ENCODE measurements around the gene MS4A6A. TPM values are rescaled to one million over a fixed set of nuclear protein-coding genes. Genes with fewer than 3 reads are reported as not detected.

MS4A6A gene
- total RNA-seq, 2 donors from 2014 or later, result 5.9 to 24.9 TPM

- 74 to 83% methylated on average over 3 of the region's 3 CpGs for WGBS, 2 donors
- H3K9me3 ChIP-seq, result no peaks in the 10 kb centered on the region
- H3K4me1 ChIP-seq, result no peaks in the 10 kb centered on the region
- no peak for TF ChIP-seq POLR2A (IDR thresholded peaks at IDR 0.05)
- no peak for TF ChIP-seq CTCF (IDR thresholded peaks at IDR 0.05)
- H3K27ac ChIP-seq, result no peak overlapping the region
- H3K36me3 ChIP-seq (replicated peaks in 1 of 2; ENCODE audit: insufficient read depth in 1 of 2, low read depth in 2 of 2), result no peaks in the 10 kb centered on the region
- no peak for DNase-seq
- intact Hi-C loops (cut with DNase I), result no loop called here
- ATAC-seq, result no peak
- no peak overlapping the region for H3K4me3 ChIP-seq
- H3K27me3 ChIP-seq, result no peaks in the 10 kb centered on the region
These were observed 38.3 kb upstream of the MS4A6A start for GRCh38 chr11:60221181-60221580.

GRCh38 chr11:60214386-60214785 is 31.5 kb upstream of the MS4A6A start:
- intact Hi-C loops (cut with DNase I), result no loop called here

GRCh38 chr11:60211206-60211605 is 28.3 kb upstream of the MS4A6A start:
- H3K36me3 ChIP-seq (replicated peaks in 1 of 2; ENCODE audit: insufficient read depth in 1 of 2, low read depth in 2 of 2), result no peaks in the 10 kb centered on the region
- intact Hi-C loops (cut with DNase I), result no loop called here
- no peaks in the 10 kb centered on the region for H3K27me3 ChIP-seq
- TF ChIP-seq CTCF (IDR thresholded peaks at IDR 0.05) (no peak), POLR2A (IDR thresholded peaks at IDR 0.05) (no peak)
- ATAC-seq (no peak), DNase-seq (no peak)
- H3K4me3 ChIP-seq, result no peak overlapping the region
- H3K9me3 ChIP-seq, result no peaks in the 10 kb centered on the region
- H3K27ac ChIP-seq, result no peak overlapping the region
- H3K4me1 ChIP-seq, result no peaks in the 10 kb centered on the region
- 79 to 89% methylated on average over 4 of the region's 4 CpGs for WGBS, 2 donors

More at GRCh38 chr11:60214386-60214785, 31.5 kb upstream of the MS4A6A start:
- TF ChIP-seq CTCF (IDR thresholded peaks at IDR 0.05) (no peak), POLR2A (IDR thresholded peaks at IDR 0.05) (no peak)
- DNase-seq, result no peak
- Histone ChIP-seq H3K36me3 (replicated peaks in 1 of 2; ENCODE audit: insufficient read depth in 1 of 2, low read depth in 2 of 2) (no peaks in the 10 kb centered on the region), H3K27me3 (no peaks in the 10 kb centered on the region), H3K9me3 (no peaks in the 10 kb centered on the region), H3K4me3 (no peak overlapping the region), H3K4me1 (no peaks in the 10 kb centered on the region), H3K27ac (no peak overlapping the region)
- 33 to 41% methylated on average over 1 of the region's 1 CpG for WGBS, 2 donors
- no peak for ATAC-seq

- 79 to 82% methylated on average over 3 of the region's 3 CpGs for WGBS, 2 donors
- Histone ChIP-seq H3K27ac (no peak overlapping the region), H3K27me3 (no peaks in the 10 kb centered on the region), H3K4me3 (no peak overlapping the region), H3K4me1 (no peaks in the 10 kb centered on the region), H3K9me3 (no peaks in the 10 kb centered on the region), H3K36me3 (replicated peaks in 1 of 2; ENCODE audit: insufficient read depth in 1 of 2, low read depth in 2 of 2) (no peaks in the 10 kb centered on the region)
- DNase-seq (no peak), ATAC-seq (no peak)
- intact Hi-C loops (cut with DNase I), result no loop called here
- TF ChIP-seq CTCF (IDR thresholded peaks at IDR 0.05), result no peak
- TF ChIP-seq POLR2A (IDR thresholded peaks at IDR 0.05), result no peak
These were observed 27.1 kb upstream of the MS4A6A start for GRCh38 chr11:60209977-60210376.

- no peaks in the 10 kb centered on the region for H3K27me3 ChIP-seq
- H3K9me3 ChIP-seq, result no peaks in the 10 kb centered on the region
- no peak for ATAC-seq
- no peaks in the 10 kb centered on the region for H3K4me1 ChIP-seq
- H3K4me3 ChIP-seq, result no peak overlapping the region
- intact Hi-C loops (cut with DNase I), result no loop called here
- no peak for DNase-seq
- no peaks in the 10 kb centered on the region for H3K36me3 ChIP-seq (replicated peaks in 1 of 2; ENCODE audit: insufficient read depth in 1 of 2, low read depth in 2 of 2)
- 32 to 50% methylated on average over 1 of the region's 1 CpG for WGBS, 2 donors
- TF ChIP-seq POLR2A (IDR thresholded peaks at IDR 0.05), result no peak
- no peak for TF ChIP-seq CTCF (IDR thresholded peaks at IDR 0.05)
- no peak overlapping the region for H3K27ac ChIP-seq
These were observed 26.1 kb upstream of the MS4A6A start for GRCh38 chr11:60208951-60209350.

Measured in body of pancreas (tissue), 4 donors.